GM06990 (cell line): Measurements from ENCODE around the gene SUMF2.
A peak's percentile ranks its signal among the peaks of the same experiment; 100 is the strongest.
"Not testable (repeated sequence)": the region's sequence is repeated elsewhere in the genome, so short reads cannot be mapped to it uniquely, and the experiment has no call there.

Experiments used
- DNase-seq: peaks from one replicate; pipeline ENCODE4 v3.0.0-alpha.2; 2011; ENCODE audit not compliant: insufficient read length; ENCODE audit errors: extremely low read depth
- H3K27me3 ChIP-seq: replicated peaks from 2 replicates; pipeline ENCODE4 v1.6.0; 2011; ENCODE audit warnings: low read length; ENCODE audit not compliant: control insufficient read depth, insufficient read depth
- H3K36me3 ChIP-seq: 2 replicates; pipeline ENCODE4 v1.5.1; 2011; ENCODE audit warnings: low read length; ENCODE audit not compliant: control insufficient read depth, insufficient read depth
- H3K4me3 ChIP-seq: replicated peaks from 2 replicates; pipeline ENCODE4 v1.5.1; 2011; ENCODE audit warnings: low read depth, mild to moderate bottlenecking, control low read depth, low read length
- TF ChIP-seq, protein P1 (sequence below): IDR thresholded peaks from 2 replicates; pipeline ENCODE4 v1.5.1; 2011; ENCODE audit warnings: low read length, control low read depth, mild to moderate bottlenecking, inconsistent platforms; ENCODE audit not compliant: insufficient read depth, poor library complexity, severe bottlenecking

Gene SUMF2

DNA sequence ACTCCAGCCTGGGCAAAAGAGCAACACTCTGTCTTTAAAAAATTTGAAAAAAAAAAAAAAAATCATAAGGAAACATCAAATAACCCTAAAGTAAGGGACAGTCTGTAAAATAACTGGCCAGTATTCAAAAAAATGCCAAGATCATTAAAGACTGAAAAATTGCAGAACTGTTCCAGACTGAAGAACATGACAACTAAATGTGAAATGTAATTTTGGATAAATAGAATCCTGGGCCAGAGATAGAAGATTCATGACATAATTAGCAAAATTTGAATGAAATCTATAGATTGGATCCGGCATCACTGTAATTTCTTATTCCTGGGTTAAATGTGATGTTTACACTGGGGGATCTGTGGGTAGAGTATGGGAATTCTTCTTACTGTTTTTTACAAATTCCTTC is 15.8 kb upstream of the SUMF2 start:
- TF ChIP-seq, protein P1, sequence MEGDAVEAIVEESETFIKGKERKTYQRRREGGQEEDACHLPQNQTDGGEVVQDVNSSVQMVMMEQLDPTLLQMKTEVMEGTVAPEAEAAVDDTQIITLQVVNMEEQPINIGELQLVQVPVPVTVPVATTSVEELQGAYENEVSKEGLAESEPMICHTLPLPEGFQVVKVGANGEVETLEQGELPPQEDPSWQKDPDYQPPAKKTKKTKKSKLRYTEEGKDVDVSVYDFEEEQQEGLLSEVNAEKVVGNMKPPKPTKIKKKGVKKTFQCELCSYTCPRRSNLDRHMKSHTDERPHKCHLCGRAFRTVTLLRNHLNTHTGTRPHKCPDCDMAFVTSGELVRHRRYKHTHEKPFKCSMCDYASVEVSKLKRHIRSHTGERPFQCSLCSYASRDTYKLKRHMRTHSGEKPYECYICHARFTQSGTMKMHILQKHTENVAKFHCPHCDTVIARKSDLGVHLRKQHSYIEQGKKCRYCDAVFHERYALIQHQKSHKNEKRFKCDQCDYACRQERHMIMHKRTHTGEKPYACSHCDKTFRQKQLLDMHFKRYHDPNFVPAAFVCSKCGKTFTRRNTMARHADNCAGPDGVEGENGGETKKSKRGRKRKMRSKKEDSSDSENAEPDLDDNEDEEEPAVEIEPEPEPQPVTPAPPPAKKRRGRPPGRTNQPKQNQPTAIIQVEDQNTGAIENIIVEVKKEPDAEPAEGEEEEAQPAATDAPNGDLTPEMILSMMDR, result no peak
- DNase-seq, result no peak
- no peaks in the 10 kb centered on the region for H3K27me3 ChIP-seq

DNA sequence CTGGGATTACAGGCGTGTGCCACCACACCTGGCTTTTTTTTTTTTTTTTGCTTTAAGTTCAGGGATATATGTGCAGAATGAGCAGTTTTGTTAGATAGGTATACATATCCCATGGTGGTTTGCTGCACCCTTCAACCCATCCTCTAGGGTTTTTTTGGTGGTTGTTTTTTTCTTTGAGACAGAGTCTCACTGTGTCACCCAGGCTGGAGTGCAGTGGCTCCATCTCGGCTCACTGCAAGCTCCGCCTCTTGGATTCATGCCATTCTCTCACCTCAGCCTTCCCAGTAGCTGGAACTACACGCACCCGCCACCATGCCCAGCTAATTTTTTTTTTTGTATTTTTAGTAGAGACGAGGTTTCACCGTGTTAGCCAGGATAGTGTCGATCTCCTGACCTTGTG is 15.3 kb upstream of the SUMF2 start:
- not testable (repeated sequence) for H3K27me3 ChIP-seq, H3K36me3 ChIP-seq, H3K4me3 ChIP-seq, DNase-seq

More for the DNA sequence above, 15.8 kb upstream of the SUMF2 start:
- no peaks in the 10 kb centered on the region; the same call in 1 of the 2 replicates for H3K36me3 ChIP-seq
- H3K4me3 ChIP-seq, result no peak overlapping the region

DNA sequence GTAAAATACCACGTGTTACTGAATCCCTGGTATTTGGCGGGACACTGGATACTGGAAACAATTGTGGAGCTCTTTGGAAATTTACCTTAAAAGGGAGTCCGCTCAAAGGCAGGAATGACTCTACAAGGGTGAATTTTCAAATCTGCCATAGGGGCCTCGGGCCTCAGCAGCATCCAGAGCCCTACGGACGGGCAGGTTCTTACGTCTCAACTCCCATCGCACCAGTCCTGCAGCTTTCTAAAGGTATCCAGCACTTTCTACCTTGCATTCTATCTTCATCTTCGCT is 13.1 kb upstream of the SUMF2 start:
- TF ChIP-seq, protein P1, result no peak
- Histone ChIP-seq H3K27me3 (no peaks in the 10 kb centered on the region), H3K4me3 (peak overlapping the region; percentile 98), H3K36me3 (peaks cover 3% of the 10 kb centered on the region)
- no peak for DNase-seq

DNA sequence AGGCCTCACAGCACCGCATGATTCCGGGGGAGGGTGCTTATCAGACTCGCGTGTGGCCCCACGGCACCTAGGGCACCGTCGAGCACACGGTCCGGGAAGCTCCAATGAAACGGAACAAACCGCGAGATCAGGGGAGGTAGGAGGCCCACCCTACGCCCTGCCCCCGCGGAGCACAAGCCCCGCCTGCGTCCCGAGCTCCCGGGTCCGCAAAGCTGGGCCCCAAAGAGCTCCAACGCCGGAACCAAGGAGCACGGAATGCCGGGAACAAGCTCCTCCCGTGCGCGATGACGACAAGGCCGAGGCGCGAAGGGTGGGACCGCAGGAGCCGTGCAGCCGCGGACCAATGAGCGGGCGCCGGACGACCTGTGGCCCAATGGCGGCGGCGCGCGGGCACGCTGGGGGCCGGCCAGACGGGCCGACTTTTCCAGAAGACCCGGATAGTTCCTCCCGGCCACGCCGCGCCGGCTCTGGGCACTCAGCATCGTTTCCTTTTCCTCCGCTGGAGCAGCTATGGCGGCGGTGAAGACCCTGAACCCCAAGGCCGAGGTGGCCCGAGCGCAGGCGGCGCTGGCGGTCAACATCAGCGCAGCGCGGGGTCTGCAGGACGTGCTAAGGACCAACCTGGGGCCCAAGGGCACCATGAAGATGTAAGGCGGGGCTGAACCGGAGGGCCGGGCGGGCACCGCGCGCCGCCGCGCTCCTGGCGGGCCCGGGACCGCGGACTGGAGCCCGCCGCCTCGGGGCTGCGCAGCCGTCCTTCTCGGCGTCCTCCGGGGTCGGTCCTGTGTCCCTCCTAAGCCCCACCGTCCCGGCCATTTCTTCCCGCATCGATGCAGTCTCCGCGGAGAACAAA is 12.5 kb upstream of the SUMF2 start, which contains the start of the genes CCT6A and PSPH:
Gene CCT6A, plus strand, starts transcription at position 427 of the 853 bp plus-strand sequence. Its CDS starts 84 bp downstream, at position 511.
Gene PSPH, minus strand, starts transcription at position 106 of the 853 bp plus-strand sequence. CDS start 30,232 bp downstream, outside the sequence.
- peaks cover 3% of the 10 kb centered on the region for H3K36me3 ChIP-seq
- TF ChIP-seq, protein P1, result no peak

DNA sequence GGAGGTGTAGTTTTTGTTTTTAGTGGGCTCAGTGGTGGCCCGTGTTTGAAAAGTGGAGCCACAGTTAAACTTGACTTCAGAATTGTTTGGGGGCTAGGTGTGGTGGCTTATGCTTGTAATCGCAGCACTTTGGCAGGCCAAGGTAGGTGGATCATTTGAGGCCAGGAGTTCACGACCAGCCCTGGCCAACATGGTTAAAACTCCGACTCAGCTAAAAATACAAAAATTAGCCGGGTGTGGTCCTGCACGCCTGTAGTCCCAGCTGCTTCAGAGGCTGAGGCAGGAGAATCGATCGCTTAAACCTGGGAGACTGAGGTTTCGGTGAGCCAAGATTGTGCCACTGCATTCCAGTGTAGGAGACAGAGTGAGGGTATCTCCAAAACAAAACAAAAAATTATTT is 10.7 kb upstream of the SUMF2 start:
- Histone ChIP-seq H3K36me3 (peaks cover 4% of the 10 kb centered on the region), H3K27me3 (no peaks in the 10 kb centered on the region), H3K4me3 (peak overlapping the region; percentile 98; the same call in 1 of the 2 replicates)
- no peak for DNase-seq
- TF ChIP-seq, protein P1, result no peak

More for the DNA sequence above, 12.5 kb upstream of the SUMF2 start, which contains the start of the genes CCT6A and PSPH:
- no peaks in the 10 kb centered on the region for H3K27me3 ChIP-seq
- DNase-seq, result peak; percentile 98
- peak within 1 kb of the TSS; percentile 98 for H3K4me3 ChIP-seq

DNA sequence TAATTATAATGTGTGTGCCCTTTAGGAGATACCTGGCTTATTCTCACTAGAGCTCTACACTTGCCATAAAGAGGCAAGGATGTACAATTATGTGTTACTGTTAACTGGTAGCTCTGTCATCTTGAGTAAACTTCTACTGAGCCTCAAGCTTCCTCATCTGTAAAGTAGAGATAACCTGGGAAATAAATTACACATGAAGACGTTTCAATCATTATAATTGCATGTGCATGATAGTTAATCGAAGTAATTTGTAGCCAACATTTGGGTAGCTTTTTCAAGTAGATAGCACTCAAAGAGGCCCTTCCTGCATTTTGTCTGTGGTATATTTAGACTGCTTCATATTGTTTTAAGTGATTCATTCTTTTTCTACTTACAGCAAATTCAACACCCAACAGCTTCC is 10.1 kb upstream of the SUMF2 start:
- peaks cover 4% of the 10 kb centered on the region for H3K36me3 ChIP-seq
- no peaks in the 10 kb centered on the region for H3K27me3 ChIP-seq
- TF ChIP-seq, protein P1, result no peak
- no peak for DNase-seq
- no peak overlapping the region for H3K4me3 ChIP-seq
